Breast epithelium (tissue), 3 donors: ENCODE results near the gene AHDC1.

Source experiments
- POLR2A ChIP-seq: fragments of 450-650 bp; IDR thresholded peaks from one replicate; pipeline ENCODE4 v1.6.1; 2016; ENCODE audit warnings: antibody characterized with exemption, mild to moderate bottlenecking, moderate library complexity
- TF ChIP-seq, protein P1 (sequence below), 3 donors: fragments of 450-650 bp; IDR thresholded peaks; one replicate each; pipeline ENCODE4 v1.5.1; 2016 to 2017; ENCODE audit warnings: antibody characterized with exemption in 3 of 3, mild to moderate bottlenecking in 3 of 3, moderate library complexity in 3 of 3

DNA sequence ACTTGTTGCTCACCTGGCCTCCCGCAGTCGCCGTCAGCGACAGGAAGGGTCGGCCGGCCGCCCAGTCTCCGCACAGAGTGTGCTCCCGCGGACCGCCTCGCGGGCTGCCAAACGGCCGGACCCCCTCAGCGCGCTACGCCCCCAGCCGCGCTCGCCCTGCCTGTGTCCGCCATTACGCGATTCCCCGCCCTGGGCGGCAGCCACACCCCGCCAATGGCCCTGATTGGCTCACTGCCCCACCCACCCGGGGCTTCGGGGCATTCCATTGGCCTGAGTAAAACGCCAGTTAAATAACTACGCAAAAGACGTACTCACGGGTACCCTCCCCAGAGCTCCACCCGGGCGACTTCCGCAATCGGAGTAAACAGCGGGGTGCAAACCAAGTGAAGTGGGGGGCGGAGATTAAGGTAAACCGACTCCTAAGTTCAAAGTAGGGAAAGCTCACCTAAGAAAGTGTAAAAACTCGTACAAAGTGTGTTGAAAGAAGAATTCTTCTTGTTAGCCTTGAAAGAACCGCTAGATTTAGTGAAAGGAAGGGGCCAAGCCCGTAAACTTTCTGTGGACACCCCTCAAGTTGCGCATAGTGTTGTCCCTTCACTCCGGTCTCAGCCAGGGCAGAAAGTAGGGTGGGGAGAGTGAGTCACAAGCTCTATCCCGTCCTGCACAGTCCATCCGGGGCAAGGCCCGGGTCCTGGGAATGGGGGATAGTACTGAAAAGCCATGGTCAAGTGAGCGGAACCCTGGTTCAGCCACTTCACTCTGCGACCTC, 113.8 kb downstream of the AHDC1 start, which contains the start of gene WASF2:
- TF ChIP-seq, protein P1, sequence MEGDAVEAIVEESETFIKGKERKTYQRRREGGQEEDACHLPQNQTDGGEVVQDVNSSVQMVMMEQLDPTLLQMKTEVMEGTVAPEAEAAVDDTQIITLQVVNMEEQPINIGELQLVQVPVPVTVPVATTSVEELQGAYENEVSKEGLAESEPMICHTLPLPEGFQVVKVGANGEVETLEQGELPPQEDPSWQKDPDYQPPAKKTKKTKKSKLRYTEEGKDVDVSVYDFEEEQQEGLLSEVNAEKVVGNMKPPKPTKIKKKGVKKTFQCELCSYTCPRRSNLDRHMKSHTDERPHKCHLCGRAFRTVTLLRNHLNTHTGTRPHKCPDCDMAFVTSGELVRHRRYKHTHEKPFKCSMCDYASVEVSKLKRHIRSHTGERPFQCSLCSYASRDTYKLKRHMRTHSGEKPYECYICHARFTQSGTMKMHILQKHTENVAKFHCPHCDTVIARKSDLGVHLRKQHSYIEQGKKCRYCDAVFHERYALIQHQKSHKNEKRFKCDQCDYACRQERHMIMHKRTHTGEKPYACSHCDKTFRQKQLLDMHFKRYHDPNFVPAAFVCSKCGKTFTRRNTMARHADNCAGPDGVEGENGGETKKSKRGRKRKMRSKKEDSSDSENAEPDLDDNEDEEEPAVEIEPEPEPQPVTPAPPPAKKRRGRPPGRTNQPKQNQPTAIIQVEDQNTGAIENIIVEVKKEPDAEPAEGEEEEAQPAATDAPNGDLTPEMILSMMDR (IDR thresholded peaks at IDR 0.05) = no peak
- TF ChIP-seq POLR2A = peak; percentile 81
